ENCODE data around the gene ASCL3.
"Not testable (repeated sequence)": the region's sequence is repeated elsewhere in the genome, so short reads cannot be mapped to it uniquely, and the experiment has no call there.

The ASCL3 gene

DNA sequence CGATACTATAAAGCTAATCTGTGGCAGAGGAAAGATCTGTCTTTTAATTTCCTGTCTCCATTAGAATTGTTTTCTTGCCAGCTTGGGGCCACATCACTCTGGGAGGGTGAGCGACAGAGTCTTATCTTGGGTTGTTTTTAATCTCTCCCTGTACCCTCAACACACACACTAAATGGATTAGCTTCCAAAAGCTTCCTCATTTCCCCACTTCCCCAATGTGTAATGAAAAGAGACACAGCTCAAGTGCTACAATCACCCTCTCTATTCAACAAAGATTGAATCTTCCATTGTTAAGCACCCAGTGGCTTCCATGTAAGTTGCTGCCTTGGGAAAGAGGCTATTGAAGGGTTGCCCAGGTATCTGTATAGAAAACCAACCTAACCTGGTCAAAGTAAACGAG, 6.1 kb upstream of the ASCL3 start:
- DNase-seq (ENCODE audit: low read depth in 1 of 2, low spot score in 1 of 2), result no peak

DNA sequence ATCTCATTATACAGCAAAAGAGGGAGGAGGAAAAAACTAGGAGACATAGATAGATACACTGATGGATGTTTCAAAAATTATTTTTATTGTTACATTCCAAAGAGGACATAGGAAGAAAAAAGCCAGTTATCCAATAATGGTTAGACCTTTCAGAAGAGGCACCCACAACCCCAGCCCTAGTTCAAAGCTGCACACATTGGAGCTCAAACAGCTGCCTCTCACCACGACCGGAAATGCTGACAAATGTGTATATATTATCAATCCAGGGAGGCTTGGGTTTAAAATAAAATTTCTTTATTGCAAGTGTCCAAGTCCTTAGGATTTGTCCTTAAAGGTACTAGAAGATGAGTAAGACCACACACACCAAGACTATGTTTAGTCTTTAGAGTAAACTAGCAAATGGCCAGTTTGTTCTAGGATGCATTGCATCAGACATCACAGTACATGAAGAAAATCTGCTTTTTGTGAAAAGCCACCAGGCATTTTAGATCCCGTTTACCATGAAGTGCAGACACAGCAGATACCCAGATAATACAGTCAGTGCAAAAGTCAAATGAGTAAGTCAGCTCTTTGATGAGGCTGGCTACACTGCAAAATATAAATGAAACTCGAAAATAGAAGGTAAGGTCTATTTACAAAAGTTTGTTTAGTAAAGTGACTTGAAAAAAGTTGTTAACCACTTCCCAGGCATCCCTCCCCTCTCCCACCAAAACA, 4.6 kb upstream of the ASCL3 start:
- DNase-seq (ENCODE audit: low read depth in 1 of 2, low spot score in 1 of 2), result no peak

DNA sequence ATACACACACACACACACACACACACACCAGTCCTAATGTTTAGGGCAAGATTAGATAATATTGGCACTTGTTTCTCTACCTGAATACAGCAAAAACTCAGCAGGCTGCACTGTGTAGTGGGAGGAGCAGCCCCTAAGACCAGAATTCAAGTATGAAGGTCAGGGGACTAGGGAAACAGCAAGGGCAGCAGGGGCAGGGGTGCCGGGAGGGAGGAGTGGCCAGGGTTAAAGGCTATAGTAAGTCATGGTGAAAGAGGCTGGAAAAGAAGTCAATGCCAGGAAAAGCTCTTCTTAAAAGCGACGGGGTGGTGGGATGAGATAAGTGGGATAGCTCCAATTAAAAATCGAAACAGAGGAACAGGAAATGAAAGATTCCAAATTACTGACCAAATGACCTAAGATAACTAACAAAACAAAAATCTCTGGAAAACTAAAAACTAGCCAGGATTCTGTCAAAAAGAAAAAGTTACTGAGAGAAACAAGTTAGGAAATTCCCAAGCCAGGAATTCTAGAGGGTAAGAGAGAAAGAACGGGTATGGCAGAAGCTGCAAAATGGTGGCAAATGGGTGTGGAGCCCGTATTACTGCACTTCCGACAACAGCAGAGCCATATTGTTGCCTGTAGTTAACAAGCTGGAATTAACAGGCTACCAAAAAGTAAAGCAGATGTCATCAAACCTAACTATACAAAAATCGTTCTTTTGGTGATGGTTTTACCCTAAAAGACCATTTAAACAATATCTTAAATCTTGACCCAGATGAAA, 1.3 kb downstream of the ASCL3 start:
- DNase-seq (ENCODE audit: low read depth in 1 of 2, low spot score in 1 of 2), result no peak

DNA sequence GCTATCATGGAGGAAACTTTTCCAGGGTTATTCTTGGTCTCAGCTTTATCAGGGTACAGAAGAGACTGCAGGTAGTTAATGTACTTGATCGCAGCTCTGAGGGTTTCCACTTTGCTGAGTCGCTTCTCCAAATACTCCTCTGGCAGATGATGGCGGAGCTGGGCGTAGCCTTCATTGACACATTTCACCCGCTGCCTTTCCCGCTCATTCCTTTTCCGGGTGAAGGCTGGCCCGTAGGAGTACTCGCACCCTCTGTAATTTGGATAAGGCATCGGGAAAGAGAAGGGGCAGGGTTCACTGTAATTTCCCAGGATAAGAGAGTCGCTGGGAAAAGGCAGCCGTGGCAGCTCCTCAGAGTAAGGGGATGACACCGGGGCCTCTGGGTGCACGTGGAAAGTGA, 5.2 kb downstream of the ASCL3 start:
- no peak for DNase-seq (ENCODE audit: low read depth in 1 of 2, low spot score in 1 of 2)

DNA sequence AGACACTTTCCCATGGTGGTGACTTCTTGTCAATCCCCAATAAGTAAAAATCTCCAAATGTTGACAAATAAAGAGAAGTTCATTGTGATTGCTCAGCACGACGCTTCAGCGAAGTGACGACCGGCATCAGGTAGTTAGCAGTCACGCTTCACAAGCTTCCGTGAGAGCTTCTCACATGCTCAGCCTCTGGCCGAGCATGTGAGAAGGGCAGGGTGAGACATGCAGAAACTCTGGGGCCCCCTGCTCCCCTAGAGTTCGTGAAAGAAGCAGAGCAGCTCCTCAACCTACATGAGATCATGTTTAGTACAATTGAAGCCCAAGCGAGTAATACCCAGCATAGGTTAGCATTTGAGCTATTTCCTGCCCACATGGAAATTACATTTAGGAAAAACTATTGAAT, 5.7 kb downstream of the ASCL3 start:
- DNase-seq (ENCODE audit: low read depth in 1 of 2, low spot score in 1 of 2), result no peak

DNA sequence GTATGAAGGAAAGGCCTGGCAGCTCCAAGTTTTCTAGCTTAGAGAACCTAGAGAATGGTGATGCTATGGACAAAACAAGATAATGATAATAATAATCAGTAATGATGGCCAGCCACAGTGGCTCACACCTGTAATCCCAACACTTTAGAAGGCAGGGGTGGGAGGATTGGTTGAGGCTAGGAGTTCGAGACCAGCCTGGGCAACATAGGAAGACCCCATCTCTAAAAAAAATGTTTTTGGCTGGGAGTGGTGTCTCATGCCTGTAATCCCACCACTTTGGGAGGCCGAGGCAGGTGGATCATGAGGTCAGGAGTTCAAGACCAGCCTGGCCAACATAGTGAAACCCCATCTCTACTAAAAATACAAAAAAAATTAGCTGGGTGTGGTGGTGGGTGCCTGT, 7.0 kb downstream of the ASCL3 start:
- not testable (repeated sequence) for DNase-seq (ENCODE audit: low read depth in 1 of 2, low spot score in 1 of 2)

DNA sequence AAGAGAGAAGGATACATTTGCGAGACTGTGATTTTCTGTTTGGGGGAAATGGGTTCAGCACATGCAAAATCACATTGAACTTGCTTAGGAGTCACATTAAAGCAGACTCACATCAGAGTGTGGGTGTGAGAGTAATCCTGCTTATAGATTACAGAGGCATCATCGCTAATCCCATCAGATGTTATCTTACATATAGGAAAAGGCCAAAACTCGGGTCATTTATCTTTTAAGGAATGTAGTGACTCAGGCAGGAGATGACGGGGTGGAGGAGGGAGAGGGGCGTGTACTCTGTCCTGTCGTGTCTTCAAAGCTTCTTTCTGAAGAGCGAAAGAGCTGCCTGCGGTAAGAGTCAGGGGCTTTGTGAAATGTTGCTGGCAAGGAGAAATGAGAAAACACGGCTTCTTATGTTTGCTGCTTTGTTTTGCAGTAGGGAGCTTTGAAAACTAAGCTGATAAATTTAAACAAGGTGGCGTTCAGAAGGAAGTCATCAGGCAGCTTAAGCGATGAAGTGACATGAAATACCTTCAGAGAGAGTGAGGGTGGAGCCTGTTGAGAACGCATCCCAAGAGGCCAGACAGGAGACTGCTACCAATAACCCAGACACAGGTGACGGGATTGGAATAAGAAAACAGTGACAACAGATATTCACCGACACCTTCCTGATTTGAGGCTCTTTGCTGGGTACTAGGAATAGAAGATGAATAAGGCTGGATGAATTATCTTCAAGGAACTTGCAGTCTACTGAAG, 7.9 kb downstream of the ASCL3 start:
- no peak for DNase-seq (ENCODE audit: low read depth in 1 of 2, low spot score in 1 of 2)

DNA sequence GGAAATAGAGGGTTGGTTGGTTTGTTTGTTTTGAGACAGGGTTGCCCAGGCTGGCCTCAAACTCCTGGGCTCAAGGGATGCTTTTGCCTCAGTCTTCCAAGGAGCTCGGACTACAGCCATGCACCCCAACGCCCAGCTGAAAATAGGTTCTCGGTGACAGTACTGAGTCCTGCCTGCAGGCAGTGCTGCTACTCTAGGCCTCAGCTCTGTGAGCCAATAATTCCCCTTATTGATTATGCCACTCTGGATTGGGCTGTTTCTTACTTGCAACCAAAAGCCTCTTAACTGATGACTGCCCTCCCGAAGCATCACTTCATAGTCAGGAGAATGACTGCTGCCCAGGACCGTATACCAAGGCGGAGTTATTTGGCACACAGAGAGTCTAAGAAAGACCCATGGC, 8.9 kb downstream of the ASCL3 start:
- no peak for DNase-seq (ENCODE audit: low read depth in 1 of 2, low spot score in 1 of 2)

DNA sequence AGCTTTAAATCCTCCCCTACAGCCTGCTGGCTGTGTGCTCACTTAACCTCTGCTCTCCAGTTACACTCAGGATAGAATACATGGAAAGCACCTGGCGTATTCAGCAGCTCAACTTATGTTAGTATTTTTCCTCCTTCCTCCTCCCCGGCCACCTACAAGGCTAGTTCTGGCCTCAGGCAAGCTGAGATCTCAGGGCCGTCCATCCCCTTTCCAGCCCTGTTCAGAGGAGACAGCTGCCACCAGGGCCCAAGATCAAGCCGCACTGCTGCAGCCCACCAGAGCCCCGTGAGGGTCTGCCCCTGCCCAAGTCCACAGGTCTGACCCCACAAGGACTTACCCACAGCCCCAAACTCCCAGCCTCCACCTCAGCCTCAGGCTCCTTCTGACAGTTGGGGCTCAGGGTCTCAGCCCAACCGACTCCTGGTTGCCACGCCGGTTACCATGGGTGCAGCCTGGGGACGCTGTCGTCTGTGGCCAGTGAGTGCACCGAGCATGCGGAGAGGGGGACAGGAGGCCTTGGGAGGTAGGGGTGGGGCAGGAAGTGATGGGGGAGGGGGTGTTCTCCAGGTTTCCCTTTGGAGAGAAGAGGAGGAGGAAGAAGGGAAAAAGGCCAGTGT, 10.1 kb downstream of the ASCL3 start, which contains the start of gene C11orf16:
C11orf16 (minus strand) TSS at position 384 of the 617 bp plus-strand sequence. CDS start 639 bp downstream, outside the sequence.
- DNase-seq (ENCODE audit: low read depth in 1 of 2, low spot score in 1 of 2), result no peak

DNA sequence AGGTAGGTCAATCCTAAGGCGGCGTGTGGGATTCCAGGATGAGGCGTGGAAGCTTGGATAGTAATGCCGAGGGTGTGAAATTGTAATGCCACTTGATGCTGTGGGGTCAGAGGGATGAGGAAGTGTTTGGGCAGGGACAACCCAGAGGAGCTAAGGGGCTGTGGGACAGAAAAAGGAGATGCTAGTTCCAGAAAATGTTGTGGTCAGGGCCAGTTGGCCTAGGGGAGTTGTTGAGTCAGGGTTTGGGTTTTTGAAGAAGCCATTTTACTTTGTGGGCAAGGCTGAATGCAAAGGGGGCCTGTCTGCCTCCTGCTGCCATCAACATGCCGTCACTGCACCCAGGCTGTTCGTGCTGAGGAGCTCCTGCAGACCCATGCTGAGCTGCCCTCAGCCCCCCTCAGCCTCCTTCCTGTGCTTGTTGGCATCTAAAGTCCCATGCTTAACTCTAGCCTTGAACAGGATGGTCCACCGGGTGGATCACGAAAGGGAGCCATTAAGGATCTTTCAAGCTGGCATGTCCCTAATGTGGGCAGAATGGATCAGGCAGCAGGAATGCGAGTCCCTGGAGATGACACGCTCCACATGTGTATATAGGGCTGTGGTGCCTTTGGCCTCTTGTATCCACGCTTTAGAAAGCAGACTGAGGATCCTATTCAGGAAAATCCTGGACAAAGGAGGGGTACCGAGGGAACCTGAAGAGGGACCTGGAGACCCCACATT, 12.2 kb downstream of the ASCL3 start:
- no peak for DNase-seq (ENCODE audit: low read depth in 1 of 2, low spot score in 1 of 2)

DNA sequence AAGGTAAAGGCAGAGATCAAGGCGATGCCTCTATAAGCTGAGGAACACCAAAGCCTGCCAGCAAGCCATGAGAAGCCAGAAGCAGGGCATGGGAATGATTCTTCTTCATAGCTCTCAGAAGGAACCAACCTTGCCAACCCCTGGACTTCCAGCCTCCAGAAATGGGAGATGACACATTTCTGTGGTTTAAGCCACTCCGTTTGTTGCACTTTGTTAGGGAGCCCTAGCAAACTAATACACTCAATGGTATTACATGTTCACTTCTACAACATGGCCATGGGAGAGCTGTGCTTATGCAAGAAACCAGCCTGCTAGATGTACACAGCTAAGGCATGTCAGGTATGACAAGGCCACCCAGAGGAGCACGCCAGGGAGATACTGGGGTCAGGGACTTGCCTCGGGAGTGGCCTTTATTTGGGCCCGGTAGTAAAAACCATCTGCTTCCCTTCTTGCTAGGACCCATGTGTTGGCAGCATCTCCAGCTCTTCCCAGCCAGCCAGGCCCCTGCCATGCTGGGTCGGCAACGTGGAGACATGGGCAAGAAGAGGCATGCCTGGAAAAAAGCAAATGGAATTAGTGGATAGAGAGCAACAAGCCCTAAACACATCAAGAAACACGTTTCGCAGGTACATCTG, 13.7 kb downstream of the ASCL3 start:
- no peak for DNase-seq (ENCODE audit: low read depth in 1 of 2, low spot score in 1 of 2)

DNA sequence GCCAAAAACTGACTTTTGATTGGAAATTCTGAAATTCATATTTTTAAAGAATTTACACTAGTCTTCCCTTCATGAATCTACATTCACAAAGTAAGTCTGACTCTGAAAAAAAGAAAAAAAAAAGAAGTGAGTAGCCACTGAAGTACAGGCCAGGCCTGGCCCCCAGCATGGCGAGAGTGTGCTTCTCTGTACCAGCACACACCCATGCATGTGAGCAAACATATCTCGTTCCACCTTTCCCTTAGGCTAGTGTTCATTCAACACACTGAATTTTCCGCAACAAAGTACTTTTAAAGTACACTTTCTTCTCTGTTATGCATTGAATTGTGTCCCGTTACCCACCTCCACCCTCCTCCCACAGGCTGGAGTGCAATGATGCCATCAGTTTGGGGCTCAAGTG, 14.6 kb downstream of the ASCL3 start:
- no peak for DNase-seq (ENCODE audit: low read depth in 1 of 2, low spot score in 1 of 2)

DNA sequence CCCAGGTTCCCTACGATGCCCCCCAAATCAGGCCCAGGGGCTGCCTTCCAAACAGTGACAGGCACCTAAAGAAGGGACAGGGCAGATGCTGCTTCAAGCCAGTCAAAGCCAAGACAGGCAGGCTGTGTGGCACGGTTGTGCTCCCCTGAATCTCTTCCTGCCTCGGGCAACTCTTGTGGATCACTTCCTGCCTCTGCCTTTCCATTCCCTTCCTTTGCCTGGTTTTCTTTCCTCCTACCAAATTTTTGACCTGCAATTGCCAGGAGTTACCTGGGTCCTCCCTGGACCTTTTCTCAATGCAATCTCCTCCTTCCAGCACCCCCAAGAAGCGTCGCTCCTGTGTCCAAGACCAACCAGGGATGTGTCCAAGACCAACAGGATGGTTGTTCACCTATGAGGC, 15.6 kb downstream of the ASCL3 start:
- DNase-seq (ENCODE audit: low read depth in 1 of 2, low spot score in 1 of 2), result no peak

DNA sequence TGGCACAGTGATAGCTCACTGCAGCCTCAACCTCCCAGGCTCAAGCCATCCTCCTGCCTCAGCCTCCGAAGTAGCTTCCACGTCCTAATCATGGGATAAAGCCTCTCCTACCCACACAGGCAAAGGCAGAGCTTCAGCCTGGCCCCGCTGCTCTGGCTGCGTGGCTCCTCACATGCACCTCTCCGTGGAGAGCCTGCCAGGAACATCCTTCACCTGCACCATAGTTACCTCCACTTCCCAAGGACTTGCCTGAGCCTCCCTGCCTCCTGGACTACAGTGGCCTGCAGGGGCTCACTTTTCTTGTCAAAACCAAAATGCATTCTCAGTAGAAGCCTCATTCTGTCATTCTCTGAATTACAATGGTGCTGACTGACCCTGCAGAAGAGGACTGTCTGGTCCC, 16.6 kb downstream of the ASCL3 start:
- DNase-seq (ENCODE audit: low read depth in 1 of 2, low spot score in 1 of 2), result no peak

DNA sequence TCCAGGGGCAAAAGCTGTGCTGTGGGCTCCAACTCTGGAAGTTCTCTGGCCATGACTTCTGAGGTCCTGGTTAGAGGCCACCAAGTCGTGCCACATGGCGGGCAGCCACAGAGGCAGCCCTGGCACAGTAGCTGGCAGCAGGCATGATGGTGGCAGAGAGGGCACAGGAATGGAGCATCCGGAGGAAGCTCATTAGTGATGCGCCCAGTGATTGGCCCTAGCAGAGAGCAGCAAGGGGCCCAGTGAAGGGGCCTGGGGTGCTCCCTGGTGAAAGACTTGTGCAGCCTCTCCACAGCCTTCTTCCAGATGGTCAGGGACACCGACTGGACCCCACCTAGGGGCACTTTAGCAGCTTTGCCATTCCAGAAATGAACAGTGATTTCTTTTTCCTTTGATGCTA, 17.1 kb downstream of the ASCL3 start:
- DNase-seq (ENCODE audit: low read depth in 1 of 2, low spot score in 1 of 2), result no peak

DNA sequence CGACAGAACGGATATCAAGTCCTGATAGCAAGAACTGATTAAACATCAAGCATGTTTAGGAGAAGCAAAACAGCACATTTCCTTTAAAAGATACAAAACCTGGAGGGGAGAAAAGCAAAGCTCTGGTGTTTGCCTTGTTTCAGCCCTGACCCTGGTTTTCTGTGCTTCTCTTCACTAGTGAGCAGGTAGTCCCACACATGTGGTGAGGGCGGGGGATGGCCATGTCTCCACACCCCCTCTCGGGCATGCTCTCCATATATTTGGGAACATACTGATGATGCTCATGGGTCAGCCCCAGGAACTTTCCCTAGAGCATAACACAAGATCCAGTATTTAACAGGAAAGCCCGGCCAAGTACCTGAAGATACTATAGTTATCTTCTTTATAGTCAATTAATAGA, 20.1 kb downstream of the ASCL3 start:
- no peak for DNase-seq (ENCODE audit: low read depth in 1 of 2, low spot score in 1 of 2)

DNA sequence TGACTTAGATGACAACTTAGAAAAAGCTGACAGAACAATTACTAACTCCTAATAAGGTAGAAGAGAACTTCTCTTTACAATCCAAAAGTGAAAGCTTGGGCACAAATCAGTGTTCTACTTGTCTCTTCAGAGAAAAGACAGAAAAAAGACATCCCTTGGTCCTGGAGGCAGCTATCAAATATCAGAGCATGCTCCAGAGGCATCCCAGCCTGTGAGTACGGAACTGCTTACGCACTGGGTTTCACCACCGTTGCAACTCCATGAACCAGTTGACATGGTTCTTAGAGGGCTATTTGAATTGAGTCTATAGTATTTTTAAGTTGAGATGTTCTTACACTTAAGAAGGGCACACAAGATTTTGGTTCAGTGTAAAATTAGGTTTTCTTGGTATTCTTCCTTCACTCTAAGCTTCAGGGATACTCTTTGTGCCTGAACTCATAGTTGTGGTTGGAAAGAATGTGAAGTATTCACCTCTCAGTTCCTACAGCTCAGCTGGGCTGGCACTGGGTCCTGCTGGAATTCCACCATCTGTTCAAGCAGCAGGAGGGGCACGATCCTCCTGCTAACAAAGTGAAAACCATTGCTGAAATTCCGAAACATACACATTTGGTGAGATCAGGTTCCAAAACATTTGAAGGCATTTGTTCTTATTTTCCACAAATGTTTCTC, 25.5 kb downstream of the ASCL3 start:
- no peak for DNase-seq (ENCODE audit: low read depth in 1 of 2, low spot score in 1 of 2)

DNA sequence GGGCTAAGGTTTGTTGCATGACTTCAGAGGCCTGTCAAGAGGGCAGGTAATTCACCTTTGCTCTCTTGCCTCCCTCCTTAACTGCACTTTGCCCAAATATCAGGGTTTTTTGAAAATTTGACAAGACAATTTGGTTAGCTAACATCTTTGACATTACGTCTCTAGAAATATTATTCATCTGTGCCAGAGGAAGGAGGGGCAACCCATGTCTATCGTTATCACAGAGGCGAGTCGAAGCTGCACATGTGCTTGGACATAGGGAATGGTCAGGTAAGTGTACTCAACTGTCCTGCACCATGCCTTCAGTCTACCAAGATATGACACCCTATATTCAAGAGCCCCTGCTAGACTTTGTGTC, 28.2 kb downstream of the ASCL3 start:
- no peak for DNase-seq (ENCODE audit: low read depth in 1 of 2, low spot score in 1 of 2)

DNA sequence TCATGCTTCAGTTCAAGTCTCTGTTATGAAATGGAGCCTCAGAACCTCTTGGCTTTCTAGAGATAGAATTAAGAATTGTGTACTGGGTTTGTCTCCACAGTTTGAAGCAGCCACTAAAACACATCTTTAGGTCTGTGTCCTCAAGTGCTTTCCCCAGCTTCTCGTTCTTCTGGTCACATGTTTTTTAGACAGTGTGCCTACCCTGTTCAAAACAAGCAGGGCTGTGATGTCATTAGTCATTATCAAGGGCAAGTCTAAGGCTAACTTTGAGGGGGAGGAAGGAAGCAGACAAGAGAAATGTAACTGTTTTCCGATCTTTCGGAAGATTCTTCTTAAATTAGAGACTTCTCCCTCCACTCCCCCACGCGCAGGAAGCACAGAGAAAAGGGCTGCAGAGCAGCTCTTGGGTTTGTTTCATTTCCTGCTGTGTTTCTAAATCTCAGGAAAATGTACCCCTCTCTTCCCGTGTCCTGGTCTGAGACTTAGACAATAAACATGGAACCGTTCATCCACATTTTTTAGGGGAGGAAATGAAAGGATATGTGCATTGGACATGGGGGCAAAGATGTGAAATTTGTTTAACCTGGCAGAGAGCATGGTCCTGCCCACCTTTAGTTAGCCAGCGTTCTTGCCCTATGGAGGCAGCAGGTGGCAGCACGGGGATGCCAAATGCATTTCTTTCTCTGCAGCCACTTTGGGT, 28.7 kb downstream of the ASCL3 start:
- peak in 1 of 2 donors; percentile 16 for DNase-seq (ENCODE audit: low read depth in 1 of 2, low spot score in 1 of 2)

Measured in stimulated activated CD4-positive, alpha-beta T cell treated with anti-CD3 and anti-CD28 coated beads, Interleukin-15, amount 100 ng/mL, for 1 hour (primary cell).